WTC11 (cell line): Measurements from ENCODE around the gene TMC1. TPM values are rescaled to one million over a fixed set of nuclear protein-coding genes. Genes with fewer than 3 reads are reported as not detected.

ENCODE experiments used
- ATAC-seq: fragments of 200-7000 bp; cut with Tn5 transposase; 2 replicates; pipeline ENCODE4 v1.10.0; 2021; ENCODE audit warnings: mild to moderate bottlenecking, moderate library complexity
- CTCF ChIA-PET: fragments of 300-600 bp; sonication (Branson Sonifier 250); formaldehyde crosslinking; loops from one replicate; lab custom pipeline; 2021; ENCODE audit warnings: antibody characterized with exemption; lab: Charles Lee
- POLR2A ChIA-PET: fragments of 350-600 bp; sonication (Branson Sonifier 250); formaldehyde crosslinking; loops from one replicate; lab custom pipeline; 2021; ENCODE audit warnings: antibody characterized with exemption; lab: Charles Lee
- DNase-seq: peaks from one replicate; pipeline ENCODE4 v3.0.0; 2021; ENCODE audit warnings: low spot score
- H3K27ac Mint-ChIP-seq: 2 replicates; pipeline ENCODE4 v1.8.0; 2021; ENCODE audit warnings: mixed read lengths
- H3K27me3 Mint-ChIP-seq: 2 replicates; pipeline ENCODE4 v1.8.0; 2021; ENCODE audit warnings: low read depth, mild to moderate bottlenecking, moderate library complexity, mixed read lengths
- H3K36me3 Mint-ChIP-seq: 2 replicates; pipeline ENCODE4 v1.8.0; 2021; ENCODE audit warnings: mixed read lengths
- H3K4me1 Mint-ChIP-seq: 2 replicates; pipeline ENCODE4 v1.8.0; 2022; ENCODE audit warnings: mixed read lengths
- H3K4me3 Mint-ChIP-seq: 2 replicates; pipeline ENCODE4 v1.8.0; 2021; ENCODE audit warnings: mild to moderate bottlenecking, moderate library complexity, mixed read lengths
- H3K9me3 Mint-ChIP-seq: 2 replicates; pipeline ENCODE4 v1.8.0; 2021; ENCODE audit warnings: mixed read lengths
- CDX4 ChIP-seq: fragments of 250-450 bp; sonication (Bioruptor Pico); IDR thresholded peaks from 2 replicates; pipeline ENCODE4 v1.9.0; 2021; ENCODE audit warnings: moderate library complexity, mild to moderate bottlenecking, inconsistent platforms, borderline replicate concordance
- ESRRA ChIP-seq: sonication (generic); formaldehyde crosslinking; IDR thresholded peaks from 2 replicates; pipeline ENCODE4 v1.8.1; 2022; ENCODE audit warnings: mild to moderate bottlenecking, missing genetic modification reagents, borderline replicate concordance
- FOXP1 ChIP-seq: sonication (generic); formaldehyde crosslinking; IDR thresholded peaks from 2 replicates; pipeline ENCODE4 v1.8.0; 2022; ENCODE audit warnings: missing genetic modification reagents, mild to moderate bottlenecking, moderate library complexity, borderline replicate concordance
- GTF2I ChIP-seq: fragments of 250-450 bp; sonication (Bioruptor Pico); conservative IDR thresholded peaks from 2 replicates; pipeline ENCODE4 v1.4.0; 2021; ENCODE audit warnings: mild to moderate bottlenecking
- JAZF1 ChIP-seq: fragments of 250-450 bp; sonication (Bioruptor Pico); IDR thresholded peaks from 2 replicates; pipeline ENCODE4 v1.9.0; 2021; ENCODE audit warnings: moderate library complexity, mild to moderate bottlenecking, inconsistent platforms
- MYBL2 ChIP-seq: sonication (generic); formaldehyde crosslinking; IDR thresholded peaks from 2 replicates; pipeline ENCODE4 v1.8.1; 2023; ENCODE audit warnings: mild to moderate bottlenecking, moderate library complexity, missing genetic modification reagents
- NFATC4 ChIP-seq: fragments of 250-450 bp; sonication (Bioruptor Pico); IDR thresholded peaks from 2 replicates; pipeline ENCODE4 v1.9.0; 2021; ENCODE audit warnings: mild to moderate bottlenecking
- NR3C1 ChIP-seq: sonication (generic); formaldehyde crosslinking; conservative IDR thresholded peaks from 2 replicates; pipeline ENCODE4 v1.8.1; 2023; ENCODE audit warnings: low read depth, mild to moderate bottlenecking, missing genetic modification reagents
- PRDM15 ChIP-seq: sonication (generic); formaldehyde crosslinking; IDR thresholded peaks from 2 replicates; pipeline ENCODE4 v1.8.0; 2022; ENCODE audit warnings: missing genetic modification reagents
- SMAD3 ChIP-seq: sonication (generic); formaldehyde crosslinking; IDR thresholded peaks from 2 replicates; pipeline ENCODE4 v1.8.0; 2022; ENCODE audit warnings: missing genetic modification reagents, mild to moderate bottlenecking, borderline replicate concordance
- SMAD4 ChIP-seq: sonication (generic); formaldehyde crosslinking; IDR thresholded peaks from 2 replicates; pipeline ENCODE4 v1.8.0; 2022; ENCODE audit warnings: mild to moderate bottlenecking, missing genetic modification reagents
- TEAD1 ChIP-seq: sonication (generic); formaldehyde crosslinking; IDR thresholded peaks from 2 replicates; pipeline ENCODE4 v1.8.0; 2022; ENCODE audit warnings: mild to moderate bottlenecking, missing genetic modification reagents
- ZBTB21 ChIP-seq: sonication (generic); formaldehyde crosslinking; IDR thresholded peaks from 2 replicates; pipeline ENCODE4 v1.8.1; 2023; ENCODE audit warnings: mild to moderate bottlenecking, missing genetic modification reagents, borderline replicate concordance
- ZMAT4 ChIP-seq: fragments of 250-450 bp; sonication (Bioruptor Pico); IDR thresholded peaks from 2 replicates; pipeline ENCODE4 v1.9.0; 2021; ENCODE audit warnings: mild to moderate bottlenecking
- ZNF281 ChIP-seq: sonication (generic); formaldehyde crosslinking; IDR thresholded peaks from 2 replicates; pipeline ENCODE4 v1.8.0; 2023; ENCODE audit warnings: mild to moderate bottlenecking, missing genetic modification reagents
- total RNA-seq: library from RNA; stranded (reverse); gene quantifications from 3 replicates; pipeline ENCODE4 v1.2.3, GENCODE V29; 2021
- TF ChIP-seq, protein P1 (sequence below): sonication (generic); formaldehyde crosslinking; IDR thresholded peaks from 2 replicates; pipeline ENCODE4 v1.8.1; 2023; ENCODE audit warnings: mild to moderate bottlenecking, missing genetic modification reagents, borderline replicate concordance
- TF ChIP-seq, protein P2 (sequence below): sonication (generic); formaldehyde crosslinking; IDR thresholded peaks from 2 replicates; pipeline ENCODE4 v1.8.1; 2023; ENCODE audit warnings: mild to moderate bottlenecking, missing genetic modification reagents
- TF ChIP-seq, protein P3 (sequence below): sonication (generic); formaldehyde crosslinking; IDR thresholded peaks from 2 replicates; pipeline ENCODE4 v1.8.0; 2022; ENCODE audit warnings: mild to moderate bottlenecking, missing genetic modification reagents

TMC1 gene
- total RNA-seq, 1 experiment from 2014 or later, result 0.31 TPM

GRCh38 chr9:72827950-72828731, 306.7 kb downstream of the TMC1 start:
- POLR2A ChIA-PET, result no interaction called here
- ATAC-seq (no peak), DNase-seq (no peak)
- Mint-ChIP-seq H3K4me3 (no peak overlapping the region), H3K36me3 (no peaks in the 10 kb centered on the region), H3K9me3 (no peaks in the 10 kb centered on the region), H3K27ac (no peak overlapping the region), H3K27me3 (no peaks in the 10 kb centered on the region), H3K4me1 (peaks cover 9% of the 10 kb centered on the region; the same call in 1 of the 2 replicates)
- CTCF ChIA-PET, result no interaction called here
- TF ChIP-seq ZBTB21 (CRISPR knock-in tag) (no peak), NFATC4 (CRISPR knock-in tag) (no peak), NR3C1 (CRISPR knock-in tag) (no peak), FOXP1 (no peak), JAZF1 (CRISPR knock-in tag) (no peak), ZNF281 (no peak), SMAD4 (CRISPR knock-in tag) (no peak), ZMAT4 (CRISPR knock-in tag) (no peak), GTF2I (CRISPR knock-in tag) (no peak), PRDM15 (CRISPR knock-in tag) (no peak), ESRRA (no peak), MYBL2 (no peak), CDX4 (CRISPR knock-in tag) (no peak), TEAD1 (no peak), SMAD3 (CRISPR knock-in tag) (no peak)
- TF ChIP-seq, protein P1, sequence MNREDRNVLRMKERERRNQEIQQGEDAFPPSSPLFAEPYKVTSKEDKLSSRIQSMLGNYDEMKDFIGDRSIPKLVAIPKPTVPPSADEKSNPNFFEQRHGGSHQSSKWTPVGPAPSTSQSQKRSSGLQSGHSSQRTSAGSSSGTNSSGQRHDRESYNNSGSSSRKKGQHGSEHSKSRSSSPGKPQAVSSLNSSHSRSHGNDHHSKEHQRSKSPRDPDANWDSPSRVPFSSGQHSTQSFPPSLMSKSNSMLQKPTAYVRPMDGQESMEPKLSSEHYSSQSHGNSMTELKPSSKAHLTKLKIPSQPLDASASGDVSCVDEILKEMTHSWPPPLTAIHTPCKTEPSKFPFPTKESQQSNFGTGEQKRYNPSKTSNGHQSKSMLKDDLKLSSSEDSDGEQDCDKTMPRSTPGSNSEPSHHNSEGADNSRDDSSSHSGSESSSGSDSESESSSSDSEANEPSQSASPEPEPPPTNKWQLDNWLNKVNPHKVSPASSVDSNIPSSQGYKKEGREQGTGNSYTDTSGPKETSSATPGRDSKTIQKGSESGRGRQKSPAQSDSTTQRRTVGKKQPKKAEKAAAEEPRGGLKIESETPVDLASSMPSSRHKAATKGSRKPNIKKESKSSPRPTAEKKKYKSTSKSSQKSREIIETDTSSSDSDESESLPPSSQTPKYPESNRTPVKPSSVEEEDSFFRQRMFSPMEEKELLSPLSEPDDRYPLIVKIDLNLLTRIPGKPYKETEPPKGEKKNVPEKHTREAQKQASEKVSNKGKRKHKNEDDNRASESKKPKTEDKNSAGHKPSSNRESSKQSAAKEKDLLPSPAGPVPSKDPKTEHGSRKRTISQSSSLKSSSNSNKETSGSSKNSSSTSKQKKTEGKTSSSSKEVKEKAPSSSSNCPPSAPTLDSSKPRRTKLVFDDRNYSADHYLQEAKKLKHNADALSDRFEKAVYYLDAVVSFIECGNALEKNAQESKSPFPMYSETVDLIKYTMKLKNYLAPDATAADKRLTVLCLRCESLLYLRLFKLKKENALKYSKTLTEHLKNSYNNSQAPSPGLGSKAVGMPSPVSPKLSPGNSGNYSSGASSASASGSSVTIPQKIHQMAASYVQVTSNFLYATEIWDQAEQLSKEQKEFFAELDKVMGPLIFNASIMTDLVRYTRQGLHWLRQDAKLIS (CRISPR knock-in tag), result no peak
- TF ChIP-seq, protein P2, sequence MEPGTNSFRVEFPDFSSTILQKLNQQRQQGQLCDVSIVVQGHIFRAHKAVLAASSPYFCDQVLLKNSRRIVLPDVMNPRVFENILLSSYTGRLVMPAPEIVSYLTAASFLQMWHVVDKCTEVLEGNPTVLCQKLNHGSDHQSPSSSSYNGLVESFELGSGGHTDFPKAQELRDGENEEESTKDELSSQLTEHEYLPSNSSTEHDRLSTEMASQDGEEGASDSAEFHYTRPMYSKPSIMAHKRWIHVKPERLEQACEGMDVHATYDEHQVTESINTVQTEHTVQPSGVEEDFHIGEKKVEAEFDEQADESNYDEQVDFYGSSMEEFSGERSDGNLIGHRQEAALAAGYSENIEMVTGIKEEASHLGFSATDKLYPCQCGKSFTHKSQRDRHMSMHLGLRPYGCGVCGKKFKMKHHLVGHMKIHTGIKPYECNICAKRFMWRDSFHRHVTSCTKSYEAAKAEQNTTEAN, result no peak
- TF ChIP-seq, protein P3, sequence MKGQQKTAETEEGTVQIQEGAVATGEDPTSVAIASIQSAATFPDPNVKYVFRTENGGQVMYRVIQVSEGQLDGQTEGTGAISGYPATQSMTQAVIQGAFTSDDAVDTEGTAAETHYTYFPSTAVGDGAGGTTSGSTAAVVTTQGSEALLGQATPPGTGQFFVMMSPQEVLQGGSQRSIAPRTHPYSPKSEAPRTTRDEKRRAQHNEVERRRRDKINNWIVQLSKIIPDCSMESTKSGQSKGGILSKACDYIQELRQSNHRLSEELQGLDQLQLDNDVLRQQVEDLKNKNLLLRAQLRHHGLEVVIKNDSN, result no peak
